ENCODE measurements around the gene ADCY2. TPM values are rescaled to one million over a fixed set of nuclear protein-coding genes. Genes with fewer than 3 reads are reported as not detected.

The ADCY2 gene
- total RNA-seq, 2 experiments from 2014 or later, result not detected

GRCh38 chr5:7852542-7852941 is 456.6 kb downstream of the ADCY2 start:
- Histone ChIP-seq H3K4me2 (ENCODE audit: low read length) (no peak overlapping the region), H3K4me1 (ENCODE audit: insufficient read depth, low read length, poor library complexity, severe bottlenecking) (no peaks in the 10 kb centered on the region), H2AFZ (ENCODE audit: low read length) (no peak overlapping the region), H3K79me2 (ENCODE audit: insufficient read depth, low read depth, low read length) (no peaks in the 10 kb centered on the region), H3K27ac (ENCODE audit: low read depth, low read length, poor library complexity, severe bottlenecking) (no peak overlapping the region), H3K9me3 (ENCODE audit: low read length) (no peaks in the 10 kb centered on the region), H3K36me3 (ENCODE audit: insufficient read depth, low read length) (peaks cover 6% of the 10 kb centered on the region; the same call in 1 of the 2 replicates), H3K9me2 (ENCODE audit: insufficient read depth, low read length) (no peaks in the 10 kb centered on the region), H3K4me3 (ENCODE audit: low read depth, low read length, poor library complexity, severe bottlenecking) (no peak overlapping the region), H4K20me1 (ENCODE audit: insufficient read depth, low read length) (no peaks in the 10 kb centered on the region)
- no TSS peak for BruUV-seq (replicated peaks)
- DNase-seq (ENCODE audit: low spot score), result no peak
- no peak for TF ChIP-seq EZH2phosphoT487 (IDR thresholded peaks at IDR 0.05; ENCODE audit: borderline replicate concordance, low read depth, low read length)
- no peak for TF ChIP-seq CTCF (conservative IDR thresholded peaks at IDR 0.05; ENCODE audit: low read length)
- CTCF ChIA-PET (ENCODE audit: unreplicated experiment), result no interaction called here
- POLR2A ChIA-PET, result no interaction called here
- intact Hi-C loops (cut with micrococcal nuclease; ENCODE audit: unreplicated experiment), result no loop called here

GRCh38 chr5:7852988-7853387 is 457.1 kb downstream of the ADCY2 start:
- POLR2A ChIA-PET, result no interaction called here
- Histone ChIP-seq H3K27ac (ENCODE audit: low read depth, low read length, poor library complexity, severe bottlenecking) (no peak overlapping the region), H3K36me3 (ENCODE audit: insufficient read depth, low read length) (peaks cover 11% of the 10 kb centered on the region; the same call in 1 of the 2 replicates), H2AFZ (ENCODE audit: low read length) (no peak overlapping the region), H3K4me2 (ENCODE audit: low read length) (no peak overlapping the region), H3K4me1 (ENCODE audit: insufficient read depth, low read length, poor library complexity, severe bottlenecking) (no peaks in the 10 kb centered on the region), H4K20me1 (ENCODE audit: insufficient read depth, low read length) (no peaks in the 10 kb centered on the region), H3K9me2 (ENCODE audit: insufficient read depth, low read length) (no peaks in the 10 kb centered on the region), H3K9me3 (ENCODE audit: low read length) (no peaks in the 10 kb centered on the region), H3K79me2 (ENCODE audit: insufficient read depth, low read depth, low read length) (no peaks in the 10 kb centered on the region), H3K4me3 (ENCODE audit: low read depth, low read length, poor library complexity, severe bottlenecking) (no peak overlapping the region)
- intact Hi-C loops (cut with micrococcal nuclease; ENCODE audit: unreplicated experiment), result no loop called here
- TF ChIP-seq CTCF (conservative IDR thresholded peaks at IDR 0.05; ENCODE audit: low read length) (no peak), EZH2phosphoT487 (IDR thresholded peaks at IDR 0.05; ENCODE audit: borderline replicate concordance, low read depth, low read length) (no peak)
- no TSS peak for BruUV-seq (replicated peaks)
- CTCF ChIA-PET (ENCODE audit: unreplicated experiment), result no interaction called here
- no peak for DNase-seq (ENCODE audit: low spot score)

- Histone ChIP-seq H3K9me2 (ENCODE audit: insufficient read depth, low read length) (no peaks in the 10 kb centered on the region), H3K9me3 (ENCODE audit: low read length) (no peaks in the 10 kb centered on the region), H3K4me1 (ENCODE audit: insufficient read depth, low read length, poor library complexity, severe bottlenecking) (no peaks in the 10 kb centered on the region), H3K4me3 (ENCODE audit: low read depth, low read length, poor library complexity, severe bottlenecking) (no peak overlapping the region), H2AFZ (ENCODE audit: low read length) (no peak overlapping the region), H4K20me1 (ENCODE audit: insufficient read depth, low read length) (no peaks in the 10 kb centered on the region), H3K27ac (ENCODE audit: low read depth, low read length, poor library complexity, severe bottlenecking) (no peak overlapping the region), H3K4me2 (ENCODE audit: low read length) (no peak overlapping the region), H3K36me3 (ENCODE audit: insufficient read depth, low read length) (peaks cover 37% of the 10 kb centered on the region), H3K79me2 (ENCODE audit: insufficient read depth, low read depth, low read length) (no peaks in the 10 kb centered on the region)
- DNase-seq (ENCODE audit: low spot score), result no peak
- POLR2A ChIA-PET, result interaction anchor here (1.7 kb wide), 1 partner anchor 17 kb away, joined by 5 read pairs; no protein-coding TSS in a partner anchor
- no TSS peak for BruUV-seq (replicated peaks)
- intact Hi-C loops (cut with micrococcal nuclease; ENCODE audit: unreplicated experiment), result no loop called here
- CTCF ChIA-PET (ENCODE audit: unreplicated experiment), result no interaction called here
- TF ChIP-seq CTCF (conservative IDR thresholded peaks at IDR 0.05; ENCODE audit: low read length), result no peak
- TF ChIP-seq EZH2phosphoT487 (IDR thresholded peaks at IDR 0.05; ENCODE audit: borderline replicate concordance, low read depth, low read length), result no peak
Measured at GRCh38 chr5:7855611-7856010, 459.7 kb downstream of the ADCY2 start.

All from OCI-LY7 (cell line).